ENCODE data around the gene CRYBG1. TPM values are rescaled to one million over a fixed set of nuclear protein-coding genes. Genes with fewer than 3 reads are reported as not detected.
"Not testable (repeated sequence)": the region's sequence is repeated elsewhere in the genome, so short reads cannot be mapped to it uniquely, and the experiment has no call there.

CRYBG1 gene
- total RNA-seq, 1 experiment from 2014 or later: 0.66 TPM

DNA sequence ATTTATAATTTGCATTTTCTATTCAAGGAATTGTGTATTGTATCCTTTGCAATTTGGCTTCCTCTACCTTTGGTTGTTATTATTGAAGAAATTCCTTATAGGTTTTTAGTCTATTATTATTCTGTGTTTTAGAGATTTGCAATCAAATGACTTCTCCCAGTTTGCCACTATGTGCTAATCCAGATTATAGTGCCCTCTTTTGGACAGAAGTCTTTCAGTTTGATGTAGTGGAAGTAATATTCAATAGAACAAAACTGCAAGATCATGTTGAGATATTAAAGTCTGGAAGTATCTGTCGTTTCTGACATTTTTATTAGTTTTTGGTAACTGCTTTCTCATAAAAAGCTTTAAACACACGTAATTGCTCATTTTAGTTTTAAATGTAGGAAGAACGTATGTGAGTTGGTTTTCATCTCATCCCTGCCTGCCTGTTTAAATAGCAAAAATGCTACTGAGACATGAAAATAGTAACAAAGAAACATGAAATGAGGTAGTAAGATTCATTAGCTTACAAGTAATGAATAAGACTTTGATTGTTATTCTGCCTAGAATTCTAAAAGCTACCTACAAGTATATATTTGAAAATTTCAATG lies 195.9 kb downstream of the CRYBG1 start:
- no peak overlapping the region for H3K4me3 ChIP-seq (ENCODE audit: insufficient read depth, low read depth, low read length)
- no peaks in the 10 kb centered on the region for H3K27me3 ChIP-seq (ENCODE audit: control insufficient read depth, insufficient read depth, low read length)
- no peaks in the 10 kb centered on the region; the same call in none of the 2 replicates for H3K36me3 ChIP-seq (replicated peaks; ENCODE audit: control insufficient read depth, insufficient read depth, low read length)
- no peak for DNase-seq

DNA sequence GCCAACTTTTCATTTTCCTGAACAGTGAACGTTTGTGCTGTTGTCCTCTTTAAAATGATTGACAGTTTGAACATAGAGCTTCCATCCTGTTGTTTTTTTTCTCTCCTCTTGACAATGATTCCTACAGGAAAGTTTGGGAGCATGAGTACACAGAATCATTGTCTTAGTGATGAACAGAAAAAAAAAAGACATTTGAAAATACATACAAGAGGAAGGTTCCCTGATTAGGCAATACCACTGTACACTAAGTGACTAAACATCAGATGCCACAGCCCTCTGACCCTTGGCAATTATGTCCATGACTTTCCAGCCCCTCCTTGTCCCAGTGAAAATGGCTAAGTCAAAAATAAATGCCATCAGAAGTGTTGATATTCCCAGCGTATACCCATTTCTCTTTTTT lies 197.3 kb downstream of the CRYBG1 start:
- DNase-seq: no peak
- Histone ChIP-seq H3K27me3 (ENCODE audit: control insufficient read depth, insufficient read depth, low read length) (no peaks in the 10 kb centered on the region), H3K36me3 (replicated peaks; ENCODE audit: control insufficient read depth, insufficient read depth, low read length) (no peaks in the 10 kb centered on the region; the same call in none of the 2 replicates), H3K4me3 (ENCODE audit: insufficient read depth, low read depth, low read length) (no peak overlapping the region)

DNA sequence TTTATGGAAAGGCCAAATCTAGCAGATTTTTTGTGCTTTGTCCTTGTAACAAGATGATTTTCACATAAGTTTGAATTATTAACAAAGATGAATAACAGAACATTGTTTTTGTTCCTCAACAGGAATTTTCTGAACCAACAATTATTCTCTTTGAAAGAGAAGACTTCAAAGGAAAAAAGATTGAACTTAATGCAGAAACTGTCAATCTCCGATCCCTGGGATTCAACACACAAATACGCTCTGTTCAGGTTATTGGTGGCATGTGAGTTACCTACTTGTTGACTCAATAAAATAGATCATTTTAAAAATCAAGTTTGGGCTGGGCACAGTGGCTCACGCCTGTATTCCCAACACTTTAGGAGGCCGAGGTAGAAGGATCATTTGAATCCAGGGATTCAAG lies 197.8 kb downstream of the CRYBG1 start:
- Histone ChIP-seq H3K4me3 (ENCODE audit: insufficient read depth, low read depth, low read length) (no peak overlapping the region), H3K36me3 (replicated peaks; ENCODE audit: control insufficient read depth, insufficient read depth, low read length) (no peaks in the 10 kb centered on the region; the same call in none of the 2 replicates), H3K27me3 (ENCODE audit: control insufficient read depth, insufficient read depth, low read length) (no peaks in the 10 kb centered on the region)
- no peak for DNase-seq

DNA sequence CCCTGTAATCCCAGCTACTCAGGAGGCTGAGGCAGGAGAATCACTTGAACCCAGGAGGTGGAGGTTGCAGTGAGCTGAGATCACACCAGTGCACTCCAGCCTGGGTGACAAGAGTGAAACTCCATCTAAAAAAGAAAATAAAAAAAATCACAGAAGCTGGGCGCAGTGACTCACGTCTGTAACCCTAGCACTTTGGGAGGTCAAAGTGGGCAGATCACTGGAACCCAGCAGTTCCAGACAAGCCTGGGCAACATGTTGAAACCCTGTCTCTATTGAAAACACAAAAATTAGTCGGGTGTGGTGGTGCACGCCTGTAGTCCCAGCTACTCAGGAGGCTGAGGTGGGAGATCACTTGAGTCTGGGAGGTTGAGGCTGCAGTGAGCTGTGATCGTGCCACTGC lies 199.1 kb downstream of the CRYBG1 start:
- not testable (repeated sequence) for H3K27me3 ChIP-seq (ENCODE audit: control insufficient read depth, insufficient read depth, low read length); H3K36me3 ChIP-seq (replicated peaks; ENCODE audit: control insufficient read depth, insufficient read depth, low read length); H3K4me3 ChIP-seq (ENCODE audit: insufficient read depth, low read depth, low read length); DNase-seq

DNA sequence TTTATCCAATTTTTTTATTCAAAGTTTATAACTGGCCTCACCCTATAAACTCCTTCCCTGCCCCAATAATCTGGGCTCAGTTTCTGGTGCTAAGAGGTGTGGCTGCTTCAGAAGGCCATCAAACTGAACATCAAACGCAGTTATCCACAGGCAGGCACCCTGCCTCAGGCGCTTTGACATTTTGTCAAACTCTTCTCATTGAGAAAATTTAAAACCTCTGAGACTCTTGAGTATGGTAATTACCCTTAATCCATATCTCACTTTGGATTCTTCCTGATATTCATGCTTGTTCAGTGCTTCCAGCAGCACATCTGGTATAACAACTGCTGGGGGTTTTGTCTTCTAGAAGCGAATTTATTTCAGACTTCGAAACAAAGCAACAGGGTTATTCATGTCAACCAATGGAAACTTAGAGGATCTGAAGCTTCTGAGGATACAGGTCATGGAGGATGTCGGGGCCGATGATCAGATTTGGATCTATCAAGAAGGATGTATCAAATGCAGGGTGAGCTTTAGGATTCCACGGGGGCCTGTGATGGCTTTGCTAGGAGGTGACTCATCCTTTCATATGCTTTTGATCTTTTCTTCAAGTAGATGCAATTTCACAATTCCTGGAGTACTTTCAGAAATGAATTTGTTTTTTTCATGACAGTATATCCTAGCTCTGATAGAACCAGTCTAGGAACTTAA lies 200.6 kb downstream of the CRYBG1 start:
- Histone ChIP-seq H3K4me3 (ENCODE audit: insufficient read depth, low read depth, low read length) (no peak overlapping the region), H3K27me3 (ENCODE audit: control insufficient read depth, insufficient read depth, low read length) (no peaks in the 10 kb centered on the region), H3K36me3 (replicated peaks; ENCODE audit: control insufficient read depth, insufficient read depth, low read length) (no peaks in the 10 kb centered on the region)
- no peak for DNase-seq

DNA sequence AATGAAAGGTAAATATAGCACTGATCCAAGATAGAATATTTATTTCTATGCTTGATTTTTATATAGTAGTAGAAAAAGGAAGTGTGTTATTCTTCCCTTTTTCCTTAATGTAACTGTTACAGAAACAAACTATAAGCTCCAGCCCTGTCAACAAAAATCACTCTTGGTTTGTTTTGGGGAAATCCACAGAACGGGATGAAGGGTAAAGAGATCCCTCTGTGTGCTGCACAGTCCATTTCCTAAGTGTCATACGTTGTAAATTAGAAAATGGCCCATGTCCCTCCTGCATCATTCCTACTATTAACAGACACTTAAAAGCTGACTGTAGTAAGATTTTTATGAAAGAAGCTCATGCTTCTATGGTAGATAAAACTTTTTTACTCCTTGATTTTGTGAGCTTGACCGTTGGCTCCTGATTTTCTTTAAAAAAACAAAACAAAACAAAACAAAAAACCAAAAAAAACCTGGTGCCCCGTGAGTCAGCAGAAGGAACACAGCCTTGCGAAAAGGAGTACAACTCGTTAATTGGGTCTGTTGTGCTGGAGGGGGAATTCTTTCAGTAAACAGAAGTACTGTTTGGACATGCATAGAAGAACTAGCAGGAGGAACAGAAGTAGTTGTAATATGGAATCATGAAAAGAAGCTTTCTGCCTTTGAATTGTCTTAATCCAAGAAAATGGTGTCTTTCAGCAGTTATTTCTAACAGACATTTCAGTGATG lies 201.3 kb downstream of the CRYBG1 start:
- no peaks in the 10 kb centered on the region for H3K36me3 ChIP-seq (replicated peaks; ENCODE audit: control insufficient read depth, insufficient read depth, low read length)
- no peak for DNase-seq
- H3K4me3 ChIP-seq (ENCODE audit: insufficient read depth, low read depth, low read length): no peak overlapping the region
- no peaks in the 10 kb centered on the region for H3K27me3 ChIP-seq (ENCODE audit: control insufficient read depth, insufficient read depth, low read length)

- Histone ChIP-seq H3K27me3 (ENCODE audit: control insufficient read depth, insufficient read depth, low read length) (no peaks in the 10 kb centered on the region), H3K4me3 (ENCODE audit: insufficient read depth, low read depth, low read length) (no peak overlapping the region), H3K36me3 (replicated peaks; ENCODE audit: control insufficient read depth, insufficient read depth, low read length) (no peaks in the 10 kb centered on the region)
- DNase-seq: no peak
Measured at GRCh38 chr6:106563614-106564013, 203.1 kb downstream of the CRYBG1 start.

DNA sequence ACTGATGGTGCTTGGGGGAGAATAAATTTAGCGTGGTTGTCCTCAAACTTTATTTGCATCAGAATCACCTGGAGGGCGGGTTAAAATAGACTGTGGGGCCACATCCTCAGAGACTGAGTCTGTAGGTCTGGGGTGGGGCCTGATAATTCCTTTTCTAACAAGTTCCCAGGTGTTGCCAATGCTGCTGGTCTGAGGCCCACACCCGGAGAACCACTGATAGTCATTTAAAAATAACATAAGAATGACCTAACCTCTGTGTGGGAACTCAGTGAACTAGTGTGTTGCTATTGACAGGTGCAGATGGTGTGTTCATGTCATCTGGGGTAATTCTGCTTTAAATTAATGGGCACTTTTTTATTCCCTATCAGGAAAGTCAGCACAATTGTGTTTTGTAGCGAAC lies 204.0 kb downstream of the CRYBG1 start:
- no peaks in the 10 kb centered on the region for H3K36me3 ChIP-seq (replicated peaks; ENCODE audit: control insufficient read depth, insufficient read depth, low read length)
- no peak for DNase-seq
- H3K4me3 ChIP-seq (ENCODE audit: insufficient read depth, low read depth, low read length): no peak overlapping the region
- no peaks in the 10 kb centered on the region for H3K27me3 ChIP-seq (ENCODE audit: control insufficient read depth, insufficient read depth, low read length)

DNA sequence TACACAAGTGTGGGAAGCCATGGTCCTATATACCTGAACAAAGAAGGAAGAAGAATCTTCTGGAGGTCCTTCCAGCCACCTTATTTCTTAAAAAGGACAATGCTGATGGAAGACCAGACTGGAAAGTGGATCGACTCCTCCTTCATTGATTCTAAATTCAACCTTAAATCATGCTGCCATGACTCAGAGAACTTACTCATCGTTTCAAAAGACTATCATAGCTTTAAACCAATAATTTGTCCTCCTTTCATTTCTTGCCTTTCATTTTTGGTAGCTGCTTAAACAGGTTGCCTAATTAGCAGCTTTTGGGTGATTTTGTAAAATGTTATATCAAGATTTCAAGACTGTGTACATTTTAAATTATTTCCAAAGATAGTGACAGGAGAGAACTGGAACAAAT lies 208.0 kb downstream of the CRYBG1 start:
- Histone ChIP-seq H3K27me3 (ENCODE audit: control insufficient read depth, insufficient read depth, low read length) (no peaks in the 10 kb centered on the region), H3K4me3 (ENCODE audit: insufficient read depth, low read depth, low read length) (no peak overlapping the region)

DNA sequence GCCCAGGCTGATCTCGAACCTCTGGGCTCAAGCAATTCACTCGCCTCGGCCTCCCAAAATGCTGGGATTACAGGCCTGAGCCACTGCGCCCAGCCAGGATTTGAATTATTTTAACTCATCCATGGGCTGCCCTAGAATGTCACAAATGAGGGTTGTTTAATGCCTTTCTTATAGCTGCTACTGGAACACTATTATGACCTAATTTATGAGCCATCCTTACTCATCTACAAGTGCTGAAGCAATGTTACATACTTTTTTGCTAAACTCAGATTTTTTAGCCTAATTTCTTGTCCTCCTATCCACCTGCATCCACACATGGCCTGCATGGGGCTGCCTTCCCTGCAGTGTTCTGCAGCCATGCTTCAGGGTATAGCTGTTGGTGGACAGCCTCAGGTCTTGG lies 208.9 kb downstream of the CRYBG1 start:
- no peak overlapping the region for H3K4me3 ChIP-seq (ENCODE audit: insufficient read depth, low read depth, low read length)
- H3K36me3 ChIP-seq (replicated peaks; ENCODE audit: control insufficient read depth, insufficient read depth, low read length): no peaks in the 10 kb centered on the region; the same call in 1 of the 2 replicates
- DNase-seq: no peak
- H3K27me3 ChIP-seq (ENCODE audit: control insufficient read depth, insufficient read depth, low read length): no peaks in the 10 kb centered on the region

More for the DNA sequence above, 208.0 kb downstream of the CRYBG1 start:
- H3K36me3 ChIP-seq (replicated peaks; ENCODE audit: control insufficient read depth, insufficient read depth, low read length): no peaks in the 10 kb centered on the region; the same call in 1 of the 2 replicates
- DNase-seq: no peak

GRCh38 chr6:106572436-106572835 lies 211.9 kb downstream of the CRYBG1 start:
- H3K4me3 ChIP-seq (ENCODE audit: insufficient read depth, low read depth, low read length): no peak overlapping the region
- DNase-seq: no peak
- H3K36me3 ChIP-seq (replicated peaks; ENCODE audit: control insufficient read depth, insufficient read depth, low read length): no peaks in the 10 kb centered on the region; the same call in 1 of the 2 replicates
- no peaks in the 10 kb centered on the region for H3K27me3 ChIP-seq (ENCODE audit: control insufficient read depth, insufficient read depth, low read length)

DNA sequence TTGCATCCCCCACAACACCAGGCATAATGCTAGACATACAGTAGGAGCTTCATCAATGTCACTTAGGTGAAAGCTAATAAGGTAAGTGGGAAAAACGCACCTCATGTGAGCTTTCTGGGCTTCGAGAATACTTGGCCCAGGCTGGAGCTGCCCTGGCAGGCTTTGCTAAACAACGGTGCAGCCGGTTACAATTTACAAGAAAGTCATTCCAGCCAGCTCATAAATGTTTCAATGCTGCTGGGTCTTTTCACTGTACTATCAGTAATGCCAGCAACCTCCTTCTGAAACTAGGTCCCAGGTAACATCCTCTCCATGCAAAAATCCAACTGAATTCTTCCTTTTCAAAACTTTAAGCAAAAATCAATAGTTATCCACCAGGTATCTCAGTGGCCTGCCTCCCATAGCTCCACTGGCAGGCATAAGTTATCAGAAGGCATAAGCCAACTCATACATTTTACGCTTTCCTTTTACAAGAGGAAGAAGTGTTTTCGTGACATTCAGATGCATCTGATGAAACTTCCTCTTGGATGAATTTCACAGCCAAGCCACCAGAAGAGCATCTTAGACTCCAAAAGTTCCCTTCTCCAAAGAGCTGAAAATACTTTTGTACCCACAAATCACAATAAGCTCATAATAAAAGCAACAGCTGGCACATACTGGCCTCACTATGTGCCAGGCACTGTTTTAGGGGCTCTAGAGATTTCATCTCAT lies 212.5 kb downstream of the CRYBG1 start:
- no peak for DNase-seq
- Histone ChIP-seq H3K27me3 (ENCODE audit: control insufficient read depth, insufficient read depth, low read length) (no peaks in the 10 kb centered on the region), H3K36me3 (replicated peaks; ENCODE audit: control insufficient read depth, insufficient read depth, low read length) (no peaks in the 10 kb centered on the region; the same call in 1 of the 2 replicates), H3K4me3 (ENCODE audit: insufficient read depth, low read depth, low read length) (no peak overlapping the region)

DNA sequence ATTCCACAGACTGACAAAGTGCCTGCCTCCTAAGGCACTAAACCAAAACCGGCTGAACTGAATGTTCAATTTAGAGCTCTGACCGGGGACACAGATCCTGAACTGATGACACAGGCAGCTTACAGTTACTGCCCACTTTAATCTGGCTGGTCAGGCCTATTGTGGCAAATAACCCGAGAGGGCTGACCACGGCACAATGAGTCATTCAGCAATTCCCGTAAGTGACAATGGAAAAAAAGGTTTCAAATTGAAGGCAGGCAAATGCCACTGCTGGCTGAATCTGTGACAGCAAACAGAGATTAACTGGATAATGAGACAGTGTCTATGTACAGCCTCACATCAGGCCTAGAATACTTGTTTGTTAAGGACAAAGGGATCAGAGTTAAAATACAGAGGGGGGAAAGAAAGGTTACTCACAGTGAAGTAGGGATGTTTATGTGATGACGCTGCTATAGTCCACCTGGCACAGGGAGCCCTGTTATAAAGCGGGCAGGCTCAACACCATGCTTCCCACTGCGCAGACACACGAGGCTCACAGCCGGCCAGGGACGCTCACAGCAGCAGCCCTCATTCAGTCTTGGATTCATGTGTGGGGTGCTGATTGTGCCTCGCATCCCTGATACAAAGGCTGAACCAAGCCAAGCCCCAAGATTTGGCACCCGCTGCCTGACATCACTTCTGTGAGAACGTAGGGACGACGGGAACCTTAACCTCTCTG lies 214.4 kb downstream of the CRYBG1 start:
- no peaks in the 10 kb centered on the region; the same call in 1 of the 2 replicates for H3K36me3 ChIP-seq (replicated peaks; ENCODE audit: control insufficient read depth, insufficient read depth, low read length)
- no peak overlapping the region for H3K4me3 ChIP-seq (ENCODE audit: insufficient read depth, low read depth, low read length)
- DNase-seq: no peak
- H3K27me3 ChIP-seq (ENCODE audit: control insufficient read depth, insufficient read depth, low read length): no peaks in the 10 kb centered on the region

GRCh38 chr6:106579281-106579680 lies 218.8 kb downstream of the CRYBG1 start:
- H3K36me3 ChIP-seq (replicated peaks; ENCODE audit: control insufficient read depth, insufficient read depth, low read length): peaks cover 2% of the 10 kb centered on the region
- H3K27me3 ChIP-seq (ENCODE audit: control insufficient read depth, insufficient read depth, low read length): no peaks in the 10 kb centered on the region
- no peak overlapping the region for H3K4me3 ChIP-seq (ENCODE audit: insufficient read depth, low read depth, low read length)
- DNase-seq: no peak

All from H7 (cell line).